HG03558 (cell line): ENCODE measurements around the gene NAV2.

ENCODE experiments used
- ATAC-seq: cut with Tn5 transposase; IDR thresholded peaks from one replicate; pipeline ENCODE4 v1.9.1; 2021; ENCODE audit warnings: moderate number of reproducible peaks; ENCODE audit not compliant: unreplicated experiment; ENCODE audit errors: extremely low read depth

NAV2 gene

GRCh38 chr11:19819148-19819547 lies 106.5 kb downstream of the NAV2 start:
- no peak for ATAC-seq

DNA sequence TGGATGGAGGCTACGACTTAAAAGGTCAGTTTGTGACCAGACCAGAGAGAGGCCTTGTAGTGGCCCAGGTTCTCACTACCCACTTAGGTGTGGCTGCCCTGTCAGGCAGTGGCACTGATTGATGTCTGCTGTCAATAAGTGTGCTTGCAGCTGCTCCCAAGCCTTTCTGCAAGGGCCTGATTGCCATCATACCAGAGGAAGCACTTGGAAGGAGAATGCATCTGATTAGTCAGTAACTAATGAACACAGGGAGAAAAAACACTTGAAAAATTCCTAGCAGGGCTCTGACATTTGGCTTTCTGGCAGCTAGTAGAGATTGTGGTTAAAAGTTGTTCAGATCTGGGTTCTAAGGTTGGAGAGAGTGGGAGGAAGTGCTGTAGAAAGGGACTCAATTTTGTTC lies 107.5 kb downstream of the NAV2 start:
- no peak for ATAC-seq

- no peak for ATAC-seq
Observed at GRCh38 chr11:19821412-19821875, 108.8 kb downstream of the NAV2 start.

DNA sequence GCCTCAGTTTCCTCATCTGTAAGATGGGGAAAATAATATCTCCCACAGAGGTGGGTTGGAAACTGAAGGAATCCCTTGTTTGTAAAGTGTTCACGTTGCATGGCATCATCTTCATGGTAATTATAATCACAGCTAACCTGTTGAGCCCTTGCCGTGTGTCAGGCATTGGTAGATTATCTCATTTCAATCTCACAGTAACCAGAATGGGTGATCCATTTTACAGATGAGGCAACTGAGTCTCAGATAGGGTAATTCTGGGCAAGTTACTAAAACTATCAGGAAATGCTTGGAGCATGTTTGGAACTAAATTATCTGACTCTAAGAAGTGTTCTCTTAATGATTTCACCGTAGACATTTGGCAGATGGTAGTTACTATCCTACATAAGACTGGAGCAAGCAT lies 109.4 kb downstream of the NAV2 start:
- no peak for ATAC-seq

- no peak for ATAC-seq
Observed at GRCh38 chr11:19822531-19822930, 109.9 kb downstream of the NAV2 start.

DNA sequence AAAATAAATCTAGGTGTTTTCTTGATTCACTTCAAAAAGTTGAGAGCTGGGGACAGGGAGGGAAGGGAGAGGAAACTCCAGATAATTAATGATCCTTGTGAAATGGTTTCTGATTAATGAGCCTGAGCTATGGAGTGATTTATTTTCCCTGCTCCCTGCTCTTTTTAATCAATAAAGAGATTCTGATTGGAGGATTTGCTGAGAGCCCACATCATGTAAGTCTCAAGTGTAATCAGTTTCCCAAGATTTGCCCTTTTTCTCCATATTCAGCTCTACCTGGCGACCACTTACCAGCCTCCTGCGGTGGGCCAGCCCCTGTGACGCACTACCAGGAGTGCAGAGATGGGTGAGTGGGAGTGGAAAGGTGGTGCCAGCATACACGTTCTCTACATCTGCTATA lies 114.0 kb downstream of the NAV2 start:
- no peak for ATAC-seq

DNA sequence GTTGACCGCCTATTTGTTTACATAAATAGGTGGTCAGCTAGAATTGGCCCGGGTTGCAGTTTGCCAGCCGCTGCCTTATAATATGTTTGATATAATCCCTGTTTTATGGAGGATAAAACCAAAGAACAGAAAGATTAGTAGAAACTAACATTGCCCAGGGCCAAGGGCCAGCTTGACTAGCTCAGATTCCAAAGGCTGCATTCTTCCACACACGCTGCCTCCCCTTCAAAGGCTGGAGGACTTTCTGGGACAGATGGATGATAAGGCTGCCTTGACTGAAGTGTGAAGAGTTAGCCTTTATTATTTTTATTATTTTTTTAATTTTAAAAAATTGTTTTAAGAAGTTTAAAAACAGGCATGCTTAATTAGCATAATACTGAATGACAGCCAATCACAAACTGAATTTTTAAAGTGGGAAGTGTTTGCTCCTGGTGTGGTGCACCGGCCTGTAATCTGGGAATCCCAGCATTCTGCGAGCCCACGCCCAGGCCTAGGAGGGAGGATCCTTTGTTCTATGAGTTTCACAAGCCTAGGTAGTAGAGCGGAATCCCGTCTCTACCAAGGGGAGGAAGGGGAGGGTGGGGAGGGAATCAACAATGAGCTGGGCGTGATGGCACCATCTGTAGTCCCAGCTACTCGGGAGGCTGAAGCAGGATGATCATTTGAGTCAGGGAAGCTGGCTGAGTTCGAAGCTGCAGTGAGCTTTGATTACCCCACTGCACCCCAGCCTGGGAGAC lies 114.9 kb downstream of the NAV2 start:
- no peak for ATAC-seq

DNA sequence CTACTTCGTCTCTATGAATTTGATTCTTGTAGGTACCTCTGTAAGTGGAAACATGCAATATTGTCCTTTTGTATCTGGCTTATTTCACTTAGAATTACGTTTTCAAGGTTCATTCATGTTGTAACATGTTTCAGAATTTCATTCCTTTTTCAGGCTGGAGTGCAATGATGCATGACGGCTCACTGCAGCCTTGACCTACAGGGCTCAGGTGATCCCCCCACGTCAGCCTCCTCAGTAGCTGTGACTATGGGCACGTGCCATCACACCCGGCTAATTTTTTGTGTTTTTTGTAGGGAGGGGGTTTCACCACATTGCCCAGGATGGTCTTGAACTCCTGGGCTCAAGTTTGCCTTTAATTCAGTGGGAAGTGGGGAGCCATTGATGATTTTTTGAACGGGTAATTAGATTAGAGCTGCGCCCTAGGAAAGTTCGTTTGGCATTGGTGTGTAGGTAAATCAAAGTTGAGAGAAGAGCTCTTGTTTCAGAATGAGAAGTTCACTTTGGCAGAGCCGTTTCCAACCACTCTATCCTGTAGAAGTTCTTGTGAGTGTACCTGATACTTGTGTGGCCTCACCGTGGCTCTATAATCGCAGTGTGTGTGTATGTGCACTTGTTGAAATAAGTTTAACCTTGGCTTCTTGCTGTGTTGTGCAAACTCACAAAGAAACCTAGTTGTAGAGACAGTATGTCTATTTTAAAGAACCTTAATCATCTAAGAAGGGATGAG lies 115.9 kb downstream of the NAV2 start:
- no peak for ATAC-seq

GRCh38 chr11:19829109-19829837 lies 116.6 kb downstream of the NAV2 start:
- ATAC-seq, result no peak

GRCh38 chr11:19832086-19832750 lies 119.6 kb downstream of the NAV2 start:
- ATAC-seq, result no peak

- ATAC-seq, result no peak
Observed at GRCh38 chr11:19832901-19833300, 120.3 kb downstream of the NAV2 start.

DNA sequence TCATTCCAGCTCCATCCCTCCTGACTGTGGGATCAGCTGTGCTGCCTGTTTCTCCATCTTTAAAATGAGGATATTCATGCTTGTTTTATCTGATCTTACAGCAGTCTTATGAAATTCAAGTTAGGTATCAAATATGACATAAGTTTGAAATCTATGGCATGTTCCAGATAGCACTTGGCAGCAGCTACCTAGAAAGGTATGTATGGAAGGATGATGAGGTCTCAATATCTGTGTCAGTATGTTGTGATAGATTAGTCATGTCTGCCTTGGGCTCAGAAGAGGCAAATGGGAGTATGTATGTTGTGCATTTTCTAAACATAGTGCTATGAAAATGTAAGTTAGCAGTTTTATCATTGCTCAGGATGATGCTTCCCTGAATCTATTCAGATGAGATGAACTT lies 122.1 kb downstream of the NAV2 start:
- ATAC-seq, result no peak

DNA sequence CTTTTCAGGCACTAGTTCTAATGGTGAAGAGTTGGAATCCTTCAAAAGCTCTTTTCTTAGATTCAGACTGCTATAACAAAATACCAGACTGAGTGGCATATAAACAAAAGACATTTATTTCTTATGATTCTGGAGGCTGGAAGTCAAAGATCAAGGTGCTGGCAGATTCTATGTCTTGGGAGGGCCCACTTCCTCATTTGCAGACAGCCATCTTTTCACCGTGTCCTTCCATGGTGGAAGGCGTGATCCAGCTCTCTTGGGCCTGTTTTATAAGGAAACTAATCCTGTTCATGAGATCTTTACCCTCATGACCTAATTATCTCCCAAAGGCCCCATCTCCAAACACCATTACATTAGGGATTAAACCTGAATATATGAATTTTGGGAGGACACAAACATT lies 124.0 kb downstream of the NAV2 start:
- no peak for ATAC-seq

DNA sequence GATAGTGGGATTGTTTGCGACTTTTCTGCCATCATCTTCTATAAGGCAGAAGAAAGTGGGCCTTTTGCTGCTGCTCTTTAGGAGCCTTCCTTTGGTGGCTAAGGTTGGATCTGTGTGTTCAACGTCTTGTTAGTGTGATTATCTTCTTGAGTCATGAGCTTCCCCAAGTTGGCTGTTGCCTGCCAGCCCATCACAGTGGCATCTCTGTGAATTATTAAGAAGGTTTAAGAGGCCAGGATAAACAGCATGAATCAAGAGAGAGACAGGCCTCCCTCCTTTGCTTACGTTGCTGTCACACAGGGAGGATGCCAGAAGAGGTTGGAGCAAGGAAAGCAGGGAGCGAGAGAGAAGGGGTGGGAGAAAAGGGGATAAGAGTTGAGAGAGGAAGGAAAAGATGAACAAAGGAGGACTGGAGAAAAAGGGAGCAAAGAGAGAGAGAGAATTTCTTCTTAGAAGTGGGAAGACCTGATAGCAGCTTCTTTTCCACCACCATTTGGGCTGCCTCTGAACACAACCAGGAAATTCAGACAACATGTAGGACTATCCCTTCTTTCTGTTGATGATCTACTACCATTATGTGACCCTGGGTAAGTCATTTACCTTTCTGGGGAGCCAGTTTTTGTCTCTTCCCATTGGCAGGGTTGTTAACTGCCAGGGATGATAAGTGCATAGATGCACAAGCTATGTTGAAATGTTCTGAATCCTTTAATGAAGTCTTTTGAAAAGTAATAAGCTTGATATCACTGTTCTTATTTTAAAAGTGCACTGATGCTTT lies 126.5 kb downstream of the NAV2 start:
- no peak for ATAC-seq

DNA sequence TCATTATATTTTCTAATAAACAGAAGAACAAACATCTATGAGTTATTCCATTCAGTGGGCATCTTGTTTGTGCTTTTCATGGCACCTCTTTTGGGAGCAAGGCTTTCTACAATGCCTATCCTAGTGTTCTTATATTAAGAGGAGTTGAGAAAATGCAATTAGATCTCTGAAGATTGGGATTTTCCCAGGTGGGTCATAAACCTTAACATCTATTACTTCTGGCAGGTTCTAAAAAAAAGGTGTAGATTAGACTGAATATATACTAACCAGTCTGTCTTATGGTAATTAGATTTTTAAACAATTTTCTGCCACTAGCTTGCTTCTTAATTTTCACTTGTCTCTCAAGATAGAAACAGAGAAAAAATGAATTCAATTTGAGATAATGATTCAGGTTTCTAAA lies 128.3 kb downstream of the NAV2 start:
- no peak for ATAC-seq

DNA sequence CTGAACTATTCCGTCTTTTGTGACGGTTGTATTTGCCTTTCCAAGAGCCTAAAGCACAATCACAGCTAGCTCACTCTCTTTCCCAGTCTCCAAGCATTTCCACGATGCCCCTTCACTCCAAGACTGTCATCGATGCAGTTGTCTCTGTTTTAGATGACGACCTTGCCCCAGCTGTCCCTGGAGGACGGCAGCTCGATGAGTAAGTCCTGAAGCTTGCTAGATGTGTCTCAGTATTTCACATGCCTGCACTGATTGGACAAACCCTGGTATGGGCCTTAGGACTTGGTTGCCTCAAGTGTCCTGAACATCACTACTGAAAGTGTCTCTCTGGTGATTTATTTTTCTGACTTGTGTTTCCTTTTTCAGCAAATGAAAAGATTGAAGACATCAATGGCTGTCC lies 129.9 kb downstream of the NAV2 start:
- ATAC-seq, result no peak

DNA sequence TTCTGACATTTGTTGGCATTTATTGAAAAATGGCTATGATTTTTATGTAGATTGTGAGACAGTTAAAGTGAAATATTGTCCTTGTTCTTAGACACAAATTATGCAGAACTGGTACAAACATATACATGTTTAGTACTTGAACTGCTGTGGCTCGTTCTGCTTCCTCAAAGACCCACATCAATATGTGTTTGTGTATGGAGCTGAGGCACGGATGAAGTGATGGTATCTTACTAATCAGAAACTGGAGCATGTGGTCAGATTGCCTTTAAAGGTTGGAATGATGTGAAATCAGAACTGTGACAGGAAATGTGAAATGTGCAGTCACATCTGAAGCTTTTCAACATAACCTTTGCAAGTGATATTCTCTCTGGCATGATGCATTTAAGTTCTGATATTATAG lies 130.4 kb downstream of the NAV2 start:
- no peak for ATAC-seq

- ATAC-seq, result no peak
Observed at GRCh38 chr11:19844012-19844411, 131.4 kb downstream of the NAV2 start.

- no peak for ATAC-seq
Observed at GRCh38 chr11:19844806-19845205, 132.2 kb downstream of the NAV2 start.

DNA sequence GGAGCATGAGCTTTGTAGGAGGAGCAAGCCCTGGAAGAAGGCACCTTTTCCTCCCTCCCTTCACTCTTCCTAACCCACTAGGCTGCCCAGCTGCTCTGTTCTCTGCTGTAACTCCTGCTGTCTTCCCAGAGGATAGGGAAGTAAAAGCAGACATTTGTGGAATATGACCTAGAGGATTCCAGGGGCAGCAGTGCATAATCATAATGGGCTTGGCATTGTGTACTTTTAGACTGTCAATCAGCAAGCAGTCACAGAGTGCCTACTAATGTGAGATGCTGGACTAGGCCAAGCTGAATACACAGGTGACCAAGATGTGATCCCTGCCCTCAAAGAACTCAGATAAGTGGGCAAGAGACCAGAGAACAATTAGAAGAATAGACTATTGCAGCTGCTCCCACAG lies 133.0 kb downstream of the NAV2 start:
- ATAC-seq, result no peak
